B cell (primary cell): ENCODE data around the gene MUS81. TPM values are rescaled to one million over a fixed set of nuclear protein-coding genes. Genes with fewer than 3 reads are reported as not detected.

ENCODE experiments used
- ATAC-seq: fragments of 200-7000 bp; cut with Tn5 transposase; one replicate; pipeline ENCODE4 v1.10.0; 2021; ENCODE audit warnings: low read depth, mild to moderate bottlenecking, moderate number of reproducible peaks, moderate library complexity
- CTCF ChIA-PET: fragments of 350-600 bp; sonication (Branson Sonifier 250); formaldehyde crosslinking; loops from one replicate; lab custom pipeline; 2021; ENCODE audit warnings: antibody characterized with exemption, inconsistent platforms; lab: Charles Lee
- POLR2A ChIA-PET: fragments of 350-600 bp; sonication (Branson Sonifier 250); formaldehyde crosslinking; loops from one replicate; lab custom pipeline; 2021; ENCODE audit warnings: antibody characterized with exemption; lab: Charles Lee
- DNase-seq: peaks from one replicate; pipeline ENCODE4 v3.0.0; 2013
- H2AFZ ChIP-seq: 2 replicates; pipeline ENCODE4 v1.6.1; 2012; ENCODE audit warnings: mild to moderate bottlenecking, low read depth, low read length; ENCODE audit not compliant: insufficient read depth, poor library complexity, severe bottlenecking
- H3K27ac ChIP-seq, 2 donors: 1 replicate in 1 of 2; 2 replicates in 1 of 2; pipeline ENCODE4 v1.5.1; 2012 to 2013; ENCODE audit warnings: low read length in 2 of 2, mild to moderate bottlenecking in 2 of 2, moderate library complexity in 1 of 2
- H3K27me3 ChIP-seq, 4 experiments: fragments of 200-600 bp in 1 of 4; sonication (generic) in 1 of 4; replicated peaks in 1 of 4; 1 replicate in 2 of 4; 2 replicates in 2 of 4; pipeline versions ENCODE4 v1.6.1 to v1.7.0; 2013 to 2016; ENCODE audit warnings: low read length in 3 of 4, mild to moderate bottlenecking in 2 of 4, mixed read lengths in 1 of 4, moderate library complexity in 1 of 4; ENCODE audit not compliant: insufficient read depth in 4 of 4, control insufficient read depth in 3 of 4; ENCODE audit errors: control extremely low read depth in 1 of 4
- H3K36me3 ChIP-seq, 2 experiments: replicated peaks in 1 of 2; 1 replicate in 1 of 2; 2 replicates in 1 of 2; pipeline versions ENCODE4 v1.6.1 to v1.7.1; 2013; ENCODE audit warnings: low read length in 1 of 2; ENCODE audit not compliant: insufficient read depth in 2 of 2, control insufficient read depth in 1 of 2; ENCODE audit errors: control extremely low read depth in 1 of 2, extremely low read depth in 1 of 2
- H3K4me1 ChIP-seq, 2 donors: fragments of 200-600 bp in 1 of 2; sonication (generic) in 1 of 2; 1 replicate in 1 of 2; 2 replicates in 1 of 2; pipeline versions ENCODE4 v1.5.1 to v1.6.1; 2013 to 2017; ENCODE audit warnings: low read length in 2 of 2; ENCODE audit not compliant: control insufficient read depth in 2 of 2, insufficient read depth in 2 of 2
- H3K4me2 ChIP-seq: replicated peaks from 2 replicates; pipeline ENCODE3; 2012; ENCODE audit warnings: mild to moderate bottlenecking, low read depth, low read length; ENCODE audit not compliant: poor library complexity, severe bottlenecking
- H3K4me3 ChIP-seq, 5 experiments: fragments of 200-600 bp in 1 of 5; sonication (generic) in 1 of 5; 1 replicate in 3 of 5; 2 replicates in 2 of 5; pipeline versions ENCODE4 v1.5.1 to v1.7.0; 2011 to 2016; ENCODE audit warnings: low read length in 4 of 5, mild to moderate bottlenecking in 4 of 5, low read depth in 2 of 5, control low read depth in 1 of 5, moderate library complexity in 1 of 5; ENCODE audit not compliant: insufficient read depth in 1 of 5; ENCODE audit errors: control extremely low read depth in 1 of 5, extremely low read depth in 1 of 5
- H3K79me2 ChIP-seq: fragments of 200-600 bp; sonication (generic); one replicate; pipeline ENCODE4 v1.6.0; 2016; ENCODE audit warnings: low read length; ENCODE audit not compliant: control insufficient read depth, insufficient read depth
- H3K9ac ChIP-seq: fragments of 200-600 bp; sonication (generic); 2 replicates; pipeline ENCODE4 v1.6.1; 2017; ENCODE audit warnings: mild to moderate bottlenecking, low read length, moderate library complexity
- H3K9me3 ChIP-seq, 3 donors: one replicate each; pipeline versions ENCODE4 v1.6.1 to v1.7.1; 2013; ENCODE audit warnings: low read length in 2 of 3; ENCODE audit not compliant: control insufficient read depth in 2 of 3, insufficient read depth in 1 of 3; ENCODE audit errors: control extremely low read depth in 1 of 3
- H4K20me1 ChIP-seq: 2 replicates; pipeline ENCODE4 v1.6.0; 2012; ENCODE audit warnings: mild to moderate bottlenecking, low read length; ENCODE audit not compliant: insufficient read depth, control insufficient read depth, poor library complexity, severe bottlenecking
- H3K27ac Mint-ChIP-seq: one replicate; pipeline ENCODE4 v1.8.0; 2021; ENCODE audit warnings: mixed read lengths
- H3K27me3 Mint-ChIP-seq: one replicate; pipeline ENCODE4 v1.8.0; 2021; ENCODE audit warnings: mixed read lengths
- H3K4me1 Mint-ChIP-seq: one replicate; pipeline ENCODE4 v1.8.0; 2021; ENCODE audit warnings: mixed read lengths
- H3K4me3 Mint-ChIP-seq: one replicate; pipeline ENCODE4 v1.8.0; 2021; ENCODE audit warnings: mixed read lengths
- H3K9me3 Mint-ChIP-seq: one replicate; pipeline ENCODE4 v1.8.0; 2022; ENCODE audit warnings: mixed read lengths; ENCODE audit not compliant: insufficient read depth
- EZH2 ChIP-seq: IDR thresholded peaks from 2 replicates; pipeline ENCODE4 v1.6.1; 2012; ENCODE audit warnings: borderline replicate concordance, low read depth, mild to moderate bottlenecking, moderate library complexity, low read length; ENCODE audit not compliant: insufficient read depth, poor library complexity, severe bottlenecking
- WGBS: methylation state at CpG from one replicate; pipeline ENCODE4 v1.1.5; 2013; ENCODE audit warnings: missing lambda C conversion rate; ENCODE audit not compliant: insufficient coverage; 5-methylcytosine and 5-hydroxymethylcytosine counted together
- intact Hi-C: fragments of 100-400 bp; cut with micrococcal nuclease; formaldehyde crosslinking; loops from one replicate; pipeline ENCODE4 v1.10.0; 2022
- polyA plus RNA-seq: library from polyadenylated mRNA; depleted of rRNA; stranded (reverse); fragments of >200 nt; gene quantifications from 2 replicates; pipeline ENCODE4 v1.2.3, GENCODE V29; 2012
- total RNA-seq, 2 donors: library from RNA; stranded (reverse); fragments of 120-200 nt in 1 of 2; gene quantifications; 1 replicate in 1 of 2; 2 replicates in 1 of 2; pipeline versions ENCODE4 v1.2.3 to v1.2.4, GENCODE V29; 2013 to 2022
- TF ChIP-seq, protein P1 (sequence below): fragments of 200-600 bp; IDR thresholded peaks from one replicate; pipeline ENCODE4 v1.8.0; 2022; ENCODE audit warnings: antibody characterized with exemption, mild to moderate bottlenecking

Gene MUS81
- total and polyA plus RNA-seq, 2 donors (not counting 1 experiment from before 2014, with no cell fraction given): 74.5 to 134 TPM

DNA sequence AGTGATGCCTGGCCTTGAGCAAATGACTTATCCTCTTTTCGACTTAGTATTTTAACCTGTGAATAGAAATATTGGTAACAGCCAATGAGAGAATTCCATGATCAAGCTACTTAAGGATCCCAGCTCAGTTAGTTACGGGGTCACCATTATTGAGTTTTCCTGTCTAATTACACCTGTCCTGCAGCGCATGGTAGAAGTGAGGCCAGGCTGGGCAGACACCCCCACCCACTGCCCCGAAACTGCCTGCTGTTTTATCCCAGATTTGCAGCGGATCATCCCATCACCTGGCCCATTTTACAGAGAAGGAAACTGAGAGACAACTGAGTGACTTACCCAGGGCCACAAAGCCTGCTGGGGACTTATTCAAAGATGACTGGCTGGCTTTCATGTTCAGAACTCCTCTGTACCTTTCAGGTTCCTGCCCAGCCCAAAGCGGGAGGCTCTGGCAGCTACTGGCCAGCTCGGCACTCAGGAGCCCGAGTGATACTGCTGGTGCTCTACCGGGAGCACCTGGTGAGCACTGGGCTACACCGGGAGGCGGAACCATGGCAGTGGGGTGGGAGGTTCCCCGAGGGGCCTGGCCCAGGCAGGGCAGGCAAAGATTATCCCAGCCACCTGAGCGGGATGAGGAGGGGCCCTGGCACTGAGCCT, 1.4 kb downstream of the MUS81 start:
- ChIA-PET CTCF (interaction anchor here (2.1 to 8.6 kb wide), 4 partner anchors 10 to 141 kb away, joined by 11 to 244 read pairs (median 43); partner anchors contain the start of genes BANF1, CCDC85B, EFEMP2 and EIF1AD), POLR2A (interaction anchor here (0.6 to 3.8 kb wide), 5 partner anchors 9 to 393 kb away, joined by 4 to 24 read pairs (median 7); partner anchors contain the start of gene BANF1)
- H3K4me2 ChIP-seq: peak overlapping the region; percentile 94
- no peak for ATAC-seq
- peaks cover 45% of the 10 kb centered on the region for H4K20me1 ChIP-seq
- Mint-ChIP-seq H3K27ac (no peak overlapping the region), H3K27me3 (no peaks in the 10 kb centered on the region), H3K4me1 (peaks cover 28% of the 10 kb centered on the region), H3K9me3 (no peaks in the 10 kb centered on the region), H3K4me3 (peak overlapping the region; percentile 92)
- H3K9me3 ChIP-seq: no peaks in the 10 kb centered on the region
- H3K4me3 ChIP-seq: peak overlapping the region in 3 of 5 experiments; percentile 83 to 98 (median 96)
- H3K27me3 ChIP-seq: no peaks in the 10 kb centered on the region
- peaks cover 38% of the 10 kb centered on the region for H3K79me2 ChIP-seq
- H2AFZ ChIP-seq: no peak overlapping the region
- 98% methylated on average over 13 of the region's 13 CpGs for WGBS
- H3K36me3 ChIP-seq: peaks cover 0 to 50% of the 10 kb centered on the region in 2 experiments
- no peak overlapping the region for H3K9ac ChIP-seq
- TF ChIP-seq, protein P1, sequence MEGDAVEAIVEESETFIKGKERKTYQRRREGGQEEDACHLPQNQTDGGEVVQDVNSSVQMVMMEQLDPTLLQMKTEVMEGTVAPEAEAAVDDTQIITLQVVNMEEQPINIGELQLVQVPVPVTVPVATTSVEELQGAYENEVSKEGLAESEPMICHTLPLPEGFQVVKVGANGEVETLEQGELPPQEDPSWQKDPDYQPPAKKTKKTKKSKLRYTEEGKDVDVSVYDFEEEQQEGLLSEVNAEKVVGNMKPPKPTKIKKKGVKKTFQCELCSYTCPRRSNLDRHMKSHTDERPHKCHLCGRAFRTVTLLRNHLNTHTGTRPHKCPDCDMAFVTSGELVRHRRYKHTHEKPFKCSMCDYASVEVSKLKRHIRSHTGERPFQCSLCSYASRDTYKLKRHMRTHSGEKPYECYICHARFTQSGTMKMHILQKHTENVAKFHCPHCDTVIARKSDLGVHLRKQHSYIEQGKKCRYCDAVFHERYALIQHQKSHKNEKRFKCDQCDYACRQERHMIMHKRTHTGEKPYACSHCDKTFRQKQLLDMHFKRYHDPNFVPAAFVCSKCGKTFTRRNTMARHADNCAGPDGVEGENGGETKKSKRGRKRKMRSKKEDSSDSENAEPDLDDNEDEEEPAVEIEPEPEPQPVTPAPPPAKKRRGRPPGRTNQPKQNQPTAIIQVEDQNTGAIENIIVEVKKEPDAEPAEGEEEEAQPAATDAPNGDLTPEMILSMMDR: no peak
- TF ChIP-seq EZH2: no peak
- no peak overlapping the region for H3K27ac ChIP-seq
- intact Hi-C loops: no loop called here
- DNase-seq: no peak
- peaks cover 16 to 35% of the 10 kb centered on the region in 2 donors for H3K4me1 ChIP-seq

DNA sequence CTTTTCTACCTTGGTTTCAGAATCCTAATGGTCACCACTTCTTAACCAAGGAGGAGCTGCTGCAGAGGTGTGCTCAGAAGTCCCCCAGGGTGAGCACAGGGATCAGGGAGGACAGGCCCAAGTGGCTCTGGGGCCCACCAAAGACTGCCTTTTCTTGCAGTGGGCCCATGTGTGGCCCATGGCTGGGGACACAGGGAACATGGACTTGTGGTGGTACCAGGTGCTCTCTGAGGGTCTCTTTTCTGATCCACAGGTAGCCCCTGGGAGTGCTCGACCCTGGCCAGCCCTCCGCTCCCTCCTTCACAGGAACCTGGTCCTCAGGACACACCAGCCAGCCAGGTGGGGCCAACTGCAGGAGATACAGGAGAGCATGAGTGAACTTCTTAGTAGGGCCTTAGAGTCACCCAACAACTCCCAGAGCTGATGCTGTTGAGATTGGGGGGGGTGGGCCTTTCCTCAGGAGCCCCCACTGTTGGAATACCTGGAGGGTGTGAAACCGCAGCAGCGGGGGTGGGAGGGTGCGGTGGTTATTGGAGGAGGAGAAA, 2.0 kb downstream of the MUS81 start:
- ATAC-seq: no peak
- Histone ChIP-seq H3K4me2 (peak overlapping the region; percentile 94), H3K79me2 (peaks cover 32% of the 10 kb centered on the region), H3K9me3 (no peaks in the 10 kb centered on the region), H3K27ac (no peak overlapping the region), H3K4me3 (no peak overlapping the region), H3K36me3 (peaks cover 0 to 52% of the 10 kb centered on the region in 2 experiments), H3K4me1 (peaks cover 16 to 33% of the 10 kb centered on the region in 2 donors), H2AFZ (no peak overlapping the region), H4K20me1 (peaks cover 39% of the 10 kb centered on the region), H3K27me3 (no peaks in the 10 kb centered on the region), H3K9ac (no peak overlapping the region)
- Mint-ChIP-seq H3K27ac (no peak overlapping the region), H3K4me1 (peaks cover 24% of the 10 kb centered on the region), H3K27me3 (no peaks in the 10 kb centered on the region), H3K4me3 (peak overlapping the region; percentile 58), H3K9me3 (no peaks in the 10 kb centered on the region)
- WGBS: 78% methylated on average over 3 of the region's 5 CpGs
- DNase-seq: no peak
- intact Hi-C loops: no loop called here
- TF ChIP-seq, protein P1: no peak
- TF ChIP-seq EZH2: no peak
- ChIA-PET CTCF (interaction anchor here (8.6 kb wide), 1 partner anchor 25 kb away, joined by 244 read pairs; the partner anchor contains the start of genes CCDC85B and FIBP), POLR2A (interaction anchor here (0.6 to 3.7 kb wide), 2 partner anchors 8 to 392 kb away, joined by 7 to 20 read pairs; no protein-coding TSS in a partner anchor)
